ENCODE data around the gene RTN3. TPM values are rescaled to one million over a fixed set of nuclear protein-coding genes. Genes with fewer than 3 reads are reported as not detected.

Gene RTN3
- total RNA-seq, 1 donor, result 108 TPM

GRCh38 chr11:63793161-63793560, 111.9 kb downstream of the RTN3 start:
- no peaks in the 10 kb centered on the region for H3K4me1 ChIP-seq (ENCODE audit: insufficient read depth, low read length)

GRCh38 chr11:63795066-63795465, 113.8 kb downstream of the RTN3 start:
- H3K4me2 ChIP-seq (ENCODE audit: insufficient read depth, low read length), result no peak overlapping the region
- no peaks in the 10 kb centered on the region for H3K36me3 ChIP-seq (ENCODE audit: insufficient read depth, low read length)
- H2AFZ ChIP-seq (ENCODE audit: low read length), result no peak overlapping the region
- H3K27ac ChIP-seq (ENCODE audit: low read depth, low read length), result no peak overlapping the region
- H3K9me3 ChIP-seq (ENCODE audit: low read depth, low read length), result no peaks in the 10 kb centered on the region
- H3K4me1 ChIP-seq (ENCODE audit: insufficient read depth, low read length), result no peaks in the 10 kb centered on the region
- H3K79me2 ChIP-seq (ENCODE audit: insufficient read depth, low read length), result no peaks in the 10 kb centered on the region
- no peaks in the 10 kb centered on the region for H4K20me1 ChIP-seq (ENCODE audit: insufficient read depth, low read length)
- no peak for TF ChIP-seq CTCF (IDR thresholded peaks at IDR 0.05; ENCODE audit: extremely low read depth, low read depth, low read length)
- no peak for DNase-seq (ENCODE audit: insufficient read length, low spot score, missing footprints)
- H3K4me3 ChIP-seq (ENCODE audit: insufficient read depth, low read length), result no peak overlapping the region
- no peaks in the 10 kb centered on the region for H3K27me3 ChIP-seq (ENCODE audit: insufficient read depth, low read length)

More at GRCh38 chr11:63793161-63793560, 111.9 kb downstream of the RTN3 start:
- no peak for DNase-seq (ENCODE audit: insufficient read length, low spot score, missing footprints)
- Histone ChIP-seq H3K4me2 (ENCODE audit: insufficient read depth, low read length) (no peak overlapping the region), H3K4me3 (ENCODE audit: insufficient read depth, low read length) (no peak overlapping the region), H2AFZ (ENCODE audit: low read length) (no peak overlapping the region), H3K36me3 (ENCODE audit: insufficient read depth, low read length) (no peaks in the 10 kb centered on the region), H3K27me3 (ENCODE audit: insufficient read depth, low read length) (no peaks in the 10 kb centered on the region), H3K9me3 (ENCODE audit: low read depth, low read length) (no peaks in the 10 kb centered on the region), H3K79me2 (ENCODE audit: insufficient read depth, low read length) (no peaks in the 10 kb centered on the region), H4K20me1 (ENCODE audit: insufficient read depth, low read length) (no peaks in the 10 kb centered on the region), H3K27ac (ENCODE audit: low read depth, low read length) (no peak overlapping the region)
- TF ChIP-seq CTCF (IDR thresholded peaks at IDR 0.05; ENCODE audit: extremely low read depth, low read depth, low read length), result no peak

GRCh38 chr11:63800921-63801320, 119.6 kb downstream of the RTN3 start:
- Histone ChIP-seq H4K20me1 (ENCODE audit: insufficient read depth, low read length) (no peaks in the 10 kb centered on the region), H3K27me3 (ENCODE audit: insufficient read depth, low read length) (no peaks in the 10 kb centered on the region), H3K4me2 (ENCODE audit: insufficient read depth, low read length) (no peak overlapping the region), H3K9me3 (ENCODE audit: low read depth, low read length) (no peaks in the 10 kb centered on the region), H3K4me1 (ENCODE audit: insufficient read depth, low read length) (peaks cover 11% of the 10 kb centered on the region), H3K79me2 (ENCODE audit: insufficient read depth, low read length) (no peaks in the 10 kb centered on the region), H3K4me3 (ENCODE audit: insufficient read depth, low read length) (no peak overlapping the region), H3K27ac (ENCODE audit: low read depth, low read length) (no peak overlapping the region), H3K36me3 (ENCODE audit: insufficient read depth, low read length) (no peaks in the 10 kb centered on the region), H2AFZ (ENCODE audit: low read length) (no peak overlapping the region)
- no peak for TF ChIP-seq CTCF (IDR thresholded peaks at IDR 0.05; ENCODE audit: extremely low read depth, low read depth, low read length)
- DNase-seq (ENCODE audit: insufficient read length, low spot score, missing footprints), result no peak

- peak overlapping the region; percentile 56 for H3K27ac ChIP-seq (ENCODE audit: low read depth, low read length)
Observed at GRCh38 chr11:63802637-63803414, 121.5 kb downstream of the RTN3 start.

More at GRCh38 chr11:63802637-63803414, 121.5 kb downstream of the RTN3 start:
- H3K36me3 ChIP-seq (ENCODE audit: insufficient read depth, low read length), result no peaks in the 10 kb centered on the region
- peak overlapping the region; percentile 29 for H3K4me3 ChIP-seq (ENCODE audit: insufficient read depth, low read length)
- DNase-seq (ENCODE audit: insufficient read length, low spot score, missing footprints), result peak; percentile 73
- no peaks in the 10 kb centered on the region for H4K20me1 ChIP-seq (ENCODE audit: insufficient read depth, low read length)
- no peaks in the 10 kb centered on the region for H3K9me3 ChIP-seq (ENCODE audit: low read depth, low read length)
- no peaks in the 10 kb centered on the region for H3K27me3 ChIP-seq (ENCODE audit: insufficient read depth, low read length)
- no peaks in the 10 kb centered on the region for H3K79me2 ChIP-seq (ENCODE audit: insufficient read depth, low read length)
- H3K4me1 ChIP-seq (ENCODE audit: insufficient read depth, low read length), result peaks cover 11% of the 10 kb centered on the region
- H3K4me2 ChIP-seq (ENCODE audit: insufficient read depth, low read length), result peak overlapping the region; percentile 54
- no peak for TF ChIP-seq CTCF (IDR thresholded peaks at IDR 0.05; ENCODE audit: extremely low read depth, low read depth, low read length)
- peak overlapping the region; percentile 65 for H2AFZ ChIP-seq (ENCODE audit: low read length)

Measured in osteoblast (primary cell).